Heart right ventricle (tissue), 16 donors: ENCODE data around the gene SUGCT. TPM values are rescaled to one million over a fixed set of nuclear protein-coding genes. Genes with fewer than 3 reads are reported as not detected.
"Not testable (repeated sequence)": the region's sequence is repeated elsewhere in the genome, so short reads cannot be mapped to it uniquely, and the experiment has no call there.

Source experiments
- ATAC-seq, 8 donors: fragments of 200-7000 bp; cut with Tn5 transposase; one replicate each; pipeline ENCODE4 v1.9.1; 2020; ENCODE audit warnings: mild to moderate bottlenecking in 8 of 8, moderate library complexity in 8 of 8, moderate number of reproducible peaks in 1 of 8
- DNase-seq, 2 donors: peaks; one replicate each; pipeline ENCODE4 v3.0.0-alpha.2; 2020
- H3K27ac ChIP-seq, 10 donors: fragments of 200-600 bp; sonication (generic) in 2 of 10; one replicate each; pipeline versions ENCODE4 v1.5.0 to v1.8.0; 2020 to 2022; ENCODE audit warnings: mild to moderate bottlenecking in 3 of 10
- H3K27me3 ChIP-seq, 7 donors: fragments of 200-600 bp; one replicate each; pipeline ENCODE4 v1.8.0; 2021 to 2022; ENCODE audit warnings: mild to moderate bottlenecking in 2 of 7
- H3K36me3 ChIP-seq, 9 donors: fragments of 200-600 bp; sonication (generic) in 1 of 9; one replicate each; pipeline versions ENCODE4 v1.5.0 to v1.8.0; 2020 to 2022; ENCODE audit warnings: mild to moderate bottlenecking in 2 of 9
- H3K4me1 ChIP-seq, 9 donors: fragments of 200-600 bp; sonication (generic) in 1 of 9; one replicate each; pipeline versions ENCODE4 v1.5.0 to v1.8.0; 2020 to 2022; ENCODE audit warnings: mild to moderate bottlenecking in 4 of 9
- H3K4me3 ChIP-seq, 10 donors: fragments of 200-600 bp; sonication (generic) in 2 of 10; one replicate each; pipeline versions ENCODE4 v1.5.0 to v1.8.0; 2020 to 2022; ENCODE audit warnings: mild to moderate bottlenecking in 7 of 10, moderate library complexity in 2 of 10
- H3K9me3 ChIP-seq, 11 donors: fragments of 200-600 bp in 10 of 11; sonication (generic) in 2 of 11; one replicate each; pipeline versions ENCODE4 v1.5.0 to v1.8.0; 2013 to 2022; ENCODE audit warnings: mild to moderate bottlenecking in 2 of 11, control low read depth in 1 of 11, moderate library complexity in 1 of 11
- CTCF ChIP-seq, 9 donors: fragments of 200-600 bp; sonication (generic) in 2 of 9; IDR thresholded peaks; one replicate each; pipeline versions ENCODE4 v1.5.0 to v1.8.0; 2021 to 2022; ENCODE audit warnings: antibody characterized with exemption in 9 of 9, mild to moderate bottlenecking in 5 of 9, moderate library complexity in 1 of 9
- WGBS, 2 donors: extraction: QIAGEN DNeasy Blood & Tissue Kit; methylation state at CpG; one replicate each; pipeline ENCODE4 v1.1.7; 2013; ENCODE audit warnings: inconsistent platforms in 1 of 2; 5-methylcytosine and 5-hydroxymethylcytosine counted together
- intact Hi-C, 10 donors: fragments of 100-400 bp; cut with DNase I; formaldehyde crosslinking; loops; one replicate each; pipeline versions ENCODE4 v1.11.1 to v1.14.2; 2022
- polyA plus RNA-seq, 2 donors: library from polyadenylated mRNA; stranded (reverse); fragments of 200-250 nt; gene quantifications; one replicate each; pipeline ENCODE4 v1.2.3, GENCODE V29; 2013
- total RNA-seq, 10 donors: library from RNA; stranded (reverse); fragmentation: NEBNext Ultra II Directional in 3 of 10; extraction: Animal tissue kit (Norgen Biotek cat#: 25700) in 3 of 10; gene quantifications; one replicate each; pipeline versions ENCODE4 v1.2.1 to v1.2.4, GENCODE V29; 2021 to 2023
- donor health status: Arrhythmogenic right ventricular cardiomyopathy.
- donor health status: ischemic (EF 13 %, LVEDD 7.1; RV severe dilation, severe dysfunction).
- donor health status: healthy with polysubstance abuse.
- donor health status: DM: no; HTN: yes; CAD: no.
- donor health status: DM: no; HTN: no; CAD: no.
- donor health status: ischemic (EF 25% LVEDD 6.9; RV normal size, moderate dysfunction).
- donor health status: ischemic (EF 25% LVEDD 5.7; RV mildly dilated, moderate dysfunction).
- donor health status: healthy.
- donor health status: DM: yes; HTN: yes; CAD: no.
- donor health status: Ischemic cardiomyopathy.
- donor health status: ischemic (EF 35%, LVEDD 5.7; RV mildly dilated, moderate dysfunction).
- donor health status: nonischemic (EF 11% LVEDD 7.7; RV severe dilation, severe dysfunction).
- donor health status: DM: yes; HTN: yes; CAD: no.
- donor health status: PGD.
- donor health status: ischemic (EF 29% LVEDD 5.4; RV normal size, mild dysfunction).
- donor health status: nonischemic (EF 23%, LVEDD 6.1; RV moderate dilation, normal function).

The SUGCT gene
- total and polyA plus RNA-seq, 12 donors, result 1.2 to 8.1 (median 6.1) TPM

DNA sequence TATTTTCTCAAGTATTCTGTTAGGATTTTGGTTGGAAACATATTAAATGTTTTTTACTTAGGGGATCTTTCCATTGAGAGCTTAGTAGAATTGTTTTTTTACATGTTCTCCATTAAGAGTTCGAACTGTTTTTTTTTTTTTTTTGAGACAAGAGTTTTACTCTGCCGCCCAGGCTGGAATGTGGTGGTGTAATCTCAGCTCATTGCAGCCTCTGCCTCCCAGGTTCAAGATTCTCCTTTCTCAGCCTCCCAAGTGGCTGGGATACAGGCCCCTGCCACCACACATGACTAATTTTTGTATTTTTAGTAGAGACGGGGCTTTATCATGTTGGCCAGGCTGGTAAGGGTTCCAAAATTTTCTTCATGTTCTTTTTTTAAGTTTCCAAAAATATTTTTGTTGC is 33.6 kb upstream of the SUGCT start:
- WGBS, 2 donors, result 76 to 78% methylated on average over 3 of the region's 3 CpGs
- Histone ChIP-seq H3K27ac (no peak overlapping the region), H3K36me3 (peaks cover 0 to 15% (median 0%) of the 10 kb centered on the region in 9 donors)

DNA sequence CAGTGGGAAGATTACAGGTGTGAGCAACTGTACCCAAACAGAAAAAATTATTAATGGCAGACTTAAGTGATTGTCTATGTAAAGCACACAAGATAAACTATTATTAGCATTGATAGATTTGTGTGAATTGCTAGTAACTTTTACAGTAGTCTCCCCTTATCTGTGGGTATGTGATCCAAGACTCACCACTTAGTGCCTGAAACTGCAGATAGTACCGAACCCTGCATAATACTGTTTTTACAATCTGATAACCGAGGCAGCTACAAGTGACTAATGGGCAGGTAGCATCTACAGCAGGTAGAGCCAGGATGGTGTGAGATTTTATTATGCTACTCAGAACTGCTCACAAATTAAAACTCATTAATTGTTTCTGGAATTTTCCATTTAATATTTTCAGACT is 31.9 kb upstream of the SUGCT start:
- intact Hi-C loops, result no loop called here
- WGBS, 2 donors, result 76 to 81% methylated on average over 2 of the region's 2 CpGs

More for the DNA sequence above, 33.6 kb upstream of the SUGCT start:
- no peaks in the 10 kb centered on the region for H3K9me3 ChIP-seq
- H3K4me3 ChIP-seq, result no peak overlapping the region
- peaks cover 0 to 25% (median 6%) of the 10 kb centered on the region in 9 donors for H3K4me1 ChIP-seq
- intact Hi-C loops, result no loop called here
- no peak for TF ChIP-seq CTCF (IDR thresholded peaks at IDR 0.05)
- no peak for DNase-seq
- no peak for ATAC-seq
- no peaks in the 10 kb centered on the region for H3K27me3 ChIP-seq

DNA sequence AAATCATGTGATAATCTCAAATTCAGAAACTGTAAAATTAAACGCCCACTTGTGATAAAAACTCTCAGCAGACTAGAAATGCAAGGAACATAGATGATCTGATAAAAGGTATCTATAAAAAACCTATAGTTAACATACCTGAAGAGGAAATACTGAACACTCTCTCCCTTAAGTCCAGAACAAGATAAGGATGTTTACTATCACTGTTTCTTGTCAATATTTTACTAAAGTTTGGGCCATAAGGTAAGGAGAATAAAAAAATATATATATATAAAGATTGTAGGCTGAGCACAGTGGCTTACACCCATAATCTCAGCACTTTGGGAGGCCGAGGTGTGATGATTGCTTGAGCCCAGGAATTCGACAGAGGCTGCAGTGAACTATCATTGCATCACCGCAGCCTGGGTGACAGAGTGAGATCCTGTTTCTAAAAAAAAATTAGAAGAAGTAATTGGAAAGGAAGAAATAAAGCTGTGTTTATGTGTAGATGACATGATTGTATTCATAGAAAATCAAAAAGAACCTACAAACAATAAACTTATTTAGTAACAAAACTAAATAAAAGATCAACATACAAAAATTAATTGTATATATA is 28.8 kb upstream of the SUGCT start:
- TF ChIP-seq CTCF (IDR thresholded peaks at IDR 0.05), result no peak
- H3K27me3 ChIP-seq, result no peaks in the 10 kb centered on the region
- no peak overlapping the region for H3K4me3 ChIP-seq
- 73 to 76% methylated on average over 4 of the region's 4 CpGs for WGBS, 2 donors
- no peak overlapping the region for H3K27ac ChIP-seq
- H3K36me3 ChIP-seq, result peaks cover 0 to 7% (median 0%) of the 10 kb centered on the region in 9 donors
- intact Hi-C loops, result no loop called here
- H3K9me3 ChIP-seq, result no peaks in the 10 kb centered on the region
- ATAC-seq, result no peak
- H3K4me1 ChIP-seq, result peaks cover 0 to 7% (median 0%) of the 10 kb centered on the region in 9 donors
- DNase-seq, result no peak

More for the DNA sequence above, 31.9 kb upstream of the SUGCT start:
- Histone ChIP-seq H3K27ac (no peak overlapping the region), H3K4me3 (no peak overlapping the region), H3K36me3 (peaks cover 0 to 7% (median 0%) of the 10 kb centered on the region in 9 donors), H3K9me3 (no peaks in the 10 kb centered on the region), H3K4me1 (peaks cover 0 to 10% (median 3%) of the 10 kb centered on the region in 9 donors), H3K27me3 (no peaks in the 10 kb centered on the region)
- ATAC-seq (no peak), DNase-seq (no peak)
- no peak for TF ChIP-seq CTCF (IDR thresholded peaks at IDR 0.05)

- Histone ChIP-seq H3K4me3 (no peak overlapping the region), H3K9me3 (peaks cover 0 to 8% (median 0%) of the 10 kb centered on the region in 11 donors), H3K27ac (no peak overlapping the region), H3K27me3 (no peaks in the 10 kb centered on the region), H3K36me3 (no peaks in the 10 kb centered on the region), H3K4me1 (no peaks in the 10 kb centered on the region)
- TF ChIP-seq CTCF (IDR thresholded peaks at IDR 0.05), result no peak
- no peak for ATAC-seq
- no peak for DNase-seq
- intact Hi-C loops, result no loop called here
- 93 to 95% methylated on average over 2 of the region's 2 CpGs for WGBS, 2 donors
Measured at GRCh38 chr7:40115936-40116335, 18.9 kb upstream of the SUGCT start.

DNA sequence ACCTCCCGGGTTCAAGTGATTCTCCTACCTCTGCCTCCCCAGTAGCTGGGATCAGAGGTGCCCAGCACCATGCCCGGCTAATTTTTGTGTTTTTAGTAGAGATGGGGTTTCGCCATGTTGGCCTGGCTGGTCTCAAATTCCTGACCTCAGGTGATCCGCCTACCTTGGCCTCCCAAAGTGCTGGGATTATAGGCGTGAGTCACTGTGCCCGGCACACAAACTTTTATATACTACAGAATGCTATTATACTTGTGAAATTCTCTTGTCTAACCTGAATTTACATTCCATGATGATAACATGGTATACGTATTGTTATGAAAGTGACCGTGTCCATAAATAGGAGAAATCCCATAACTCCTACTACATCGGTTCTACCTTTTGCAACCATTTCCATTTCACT is 17.6 kb upstream of the SUGCT start:
- H3K4me3 ChIP-seq, intact Hi-C loops, ATAC-seq, DNase-seq, H3K9me3 ChIP-seq, H3K4me1 ChIP-seq, H3K27ac ChIP-seq, H3K27me3 ChIP-seq, H3K36me3 ChIP-seq: not testable (repeated sequence)
- 94 to 97% methylated on average over 9 of the region's 9 CpGs for WGBS, 2 donors

GRCh38 chr7:40118201-40118600 is 16.6 kb upstream of the SUGCT start:
- intact Hi-C loops, result not testable (repeated sequence)

More at GRCh38 chr7:40118201-40118600, 16.6 kb upstream of the SUGCT start:
- DNase-seq, ATAC-seq, H3K27ac ChIP-seq, H3K36me3 ChIP-seq, H3K27me3 ChIP-seq, H3K4me1 ChIP-seq, H3K4me3 ChIP-seq, H3K9me3 ChIP-seq: not testable (repeated sequence)
- WGBS, 2 donors, result 77 to 88% methylated on average over 7 of the region's 7 CpGs
